Activated naive CD4-positive, alpha-beta T cell treated with anti-CD3 and anti-CD28 coated beads, Interleukin-2, amount 10 ng/mL, durations not matched to agents 5 hours and 36 hours (primary cell): ENCODE data around the gene PKD1. TPM values are rescaled to one million over a fixed set of nuclear protein-coding genes. Genes with fewer than 3 reads are reported as not detected.

ENCODE experiments used
- microRNA-seq: library from miRNA; unstranded; fragments of <30 nt; microRNA quantifications from one replicate; pipeline ENCODE4 v1.2.0, GENCODE V29; 2022; ENCODE audit warnings: borderline microRNAs expressed, borderline replicate concordance
- total RNA-seq, 2 experiments: library from RNA; stranded (reverse); gene quantifications; one replicate each; pipeline ENCODE4 v1.2.3, GENCODE V29; 2021

The PKD1 gene
- total RNA-seq: 10 to 100 TPM; 66.5 to 78.0 TPM

GRCh38 chr16:2135770-2136490 is at the start of gene PKD1:
PKD1 (minus strand) TSS chr16:2135898; CDS start chr16:2135689, 209 bp downstream.

GRCh38 chr16:2155091-2155950 is 19.6 kb upstream of the PKD1 start, which contains the start of gene TRAF7:
TRAF7 (plus strand) TSS chr16:2155782; CDS start chr16:2163921, 8,139 bp downstream.

GRCh38 chr16:2147981-2148671 is 12.4 kb upstream of the PKD1 start, which contains the start of gene RAB26:
RAB26 (plus strand) TSS chr16:2148625; CDS start chr16:2148784, 159 bp downstream.

GRCh38 chr16:2047330-2048115 is 88.2 kb downstream of the PKD1 start, which contains the start of the genes NTHL1 and TSC2:
NTHL1 (minus strand) TSS chr16:2047834; CDS start chr16:2047823, 11 bp downstream.
TSC2 (plus strand) TSS chr16:2047985; CDS start chr16:2048616, 631 bp downstream.

Small RNA genes lying within 50 kb of the gene (microRNA-seq; reads per million reads assigned to microRNA genes)
- not detected for gene MIR1225
- not detected for gene MIR3180-5
- not detected for gene MIR4516
- gene MIR6511B1: not detected

Other genes starting within 250 kb of the PKD1 start
- not detected for gene HS3ST6, start 217.5 kb downstream of the PKD1 start, total RNA-seq
- 10 to 100 TPM; 13.7 to 13.8 TPM for gene MSRB1, start 192.7 kb downstream of the PKD1 start, total RNA-seq
- not detected for gene RPL3L, start 181.2 kb downstream of the PKD1 start, total RNA-seq
- gene NDUFB10, start 176.4 kb downstream of the PKD1 start, total RNA-seq: 100 to 1,000 TPM; 110 to 120 TPM
- 1,000 to 10,000 TPM; 3,275 to 3,410 TPM for gene RPS2, start 171.1 kb downstream of the PKD1 start, total RNA-seq
- gene RNF151, start 169.0 kb downstream of the PKD1 start, total RNA-seq: not detected
- gene TBL3, start 163.8 kb downstream of the PKD1 start, total RNA-seq: 10 to 100 TPM; 24.4 to 27.4 TPM
- gene NOXO1, start 154.4 kb downstream of the PKD1 start, total RNA-seq: under 1 TPM; 0.40 to 0.77 TPM
- 10 to 100 TPM; 26.6 to 27.3 TPM for gene GFER, start 151.7 kb downstream of the PKD1 start, total RNA-seq
- gene SYNGR3, start 145.9 kb downstream of the PKD1 start, total RNA-seq: 1 to 10 TPM; 2.2 to 2.8 TPM
- 10 to 100 TPM; 51.5 to 52.2 TPM for gene ZNF598, start 126.1 kb downstream of the PKD1 start, total RNA-seq
- under 1 TPM; 0.24 to 0.48 TPM for gene NPW, start 116.1 kb downstream of the PKD1 start, total RNA-seq
- 1 to 10 TPM; 2.8 to 3.2 TPM for gene NHERF2, start 109.0 kb downstream of the PKD1 start, total RNA-seq
- gene NTHL1, start 88.1 kb downstream of the PKD1 start, total RNA-seq: 10 to 100 TPM; 21.4 to 21.8 TPM
- 100 to 1,000 TPM; 106 to 109 TPM for gene TSC2, start 87.9 kb downstream of the PKD1 start, total RNA-seq
- under 1 TPM in 1 of 2 experiments, not detected in 1; 0.15 TPM for gene RAB26, start 12.7 kb upstream of the PKD1 start, total RNA-seq
- 10 to 100 TPM; 57.4 to 58.9 TPM for gene TRAF7, start 19.9 kb upstream of the PKD1 start, total RNA-seq
- gene CASKIN1, start 60.7 kb upstream of the PKD1 start, total RNA-seq: under 1 TPM; 0.28 to 0.39 TPM
- gene MLST8, start 69.6 kb upstream of the PKD1 start, total RNA-seq: 10 to 100 TPM; 30.6 to 34.2 TPM
- gene BRICD5, start 75.0 kb upstream of the PKD1 start, total RNA-seq: 10 to 100 TPM; 11.9 to 12.7 TPM
- gene PGP, start 78.9 kb upstream of the PKD1 start, total RNA-seq: 10 to 100 TPM; 17.4 to 17.5 TPM
- 10 to 100 TPM; 30.1 to 31.5 TPM for gene E4F1, start 87.7 kb upstream of the PKD1 start, total RNA-seq
- 1 to 10 TPM; 2.6 to 2.8 TPM for gene DNASE1L2, start 100.5 kb upstream of the PKD1 start, total RNA-seq
- 10 to 100 TPM; 30.7 to 35.4 TPM for gene ECI1, start 115.7 kb upstream of the PKD1 start, total RNA-seq
- gene RNPS1, start 132.2 kb upstream of the PKD1 start, total RNA-seq: 100 to 1,000 TPM; 185 to 190 TPM
- 1 to 10 TPM; 3.8 TPM for gene ABCA3, start 204.8 kb upstream of the PKD1 start, total RNA-seq